ENCODE results near the gene CASP5. TPM values are rescaled to one million over a fixed set of nuclear protein-coding genes. Genes with fewer than 3 reads are reported as not detected.

CASP5 gene
- total RNA-seq, 2 experiments from 2014 or later, result not detected

DNA sequence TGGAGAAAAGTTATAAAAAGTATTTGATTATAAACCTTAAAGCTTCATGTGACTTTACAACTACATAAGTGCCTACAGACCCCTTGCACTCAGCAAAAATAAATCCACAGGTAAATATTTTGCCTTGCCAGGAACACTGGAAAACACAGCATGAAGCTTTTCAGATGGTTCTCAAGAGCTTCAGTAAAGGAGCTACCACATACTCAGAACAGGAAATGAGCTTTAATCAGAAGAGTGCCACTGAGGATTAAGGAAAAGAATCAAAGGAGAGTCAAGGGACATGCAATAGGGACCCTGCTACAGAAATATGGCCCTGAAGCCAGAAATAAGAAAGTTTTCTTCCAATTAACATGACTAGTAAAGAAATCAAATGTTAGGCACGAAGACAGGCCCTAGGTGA is 10.8 kb upstream of the CASP5 start:
- peaks cover 29% of the 10 kb centered on the region for H3K36me3 ChIP-seq (ENCODE audit: insufficient read depth, low read length)
- H3K4me3 ChIP-seq (ENCODE audit: low read length), result peak overlapping the region; percentile 66
- ChIA-PET POLR2A (interaction anchor here (0.6 to 1.5 kb wide), 4 partner anchors 10 to 328 kb away, joined by 3 to 9 read pairs (median 4); partner anchors contain the start of gene CASP5), CTCF (interaction anchor here (0.9 kb wide), 1 partner anchor 9 kb away, joined by 3 read pairs; no protein-coding TSS in a partner anchor)
- intact Hi-C loops (cut with DNase I, micrococcal nuclease), result loop anchor here in 1 of 2 experiments (10.0 kb wide), 1 partner anchor 69 kb away; the partner anchor contains the start of gene CASP4
- Mint-ChIP-seq H3K27ac (peak overlapping the region; percentile 88), H3K9me3 (no peaks in the 10 kb centered on the region), H3K36me3 (ENCODE audit: low read depth) (peaks cover 74% of the 10 kb centered on the region), H3K27me3 (no peaks in the 10 kb centered on the region), H3K4me3 (peak overlapping the region; percentile 94), H3K4me1 (ENCODE audit: low read depth) (peaks cover 59% of the 10 kb centered on the region)
- H3K9me3 ChIP-seq (ENCODE audit: control insufficient read depth in 1 of 2, insufficient read depth in 1 of 2, low read length in 2 of 2), result peaks cover 0 to 4% of the 10 kb centered on the region in 2 experiments
- peaks cover 19% of the 10 kb centered on the region for H3K4me1 ChIP-seq (ENCODE audit: insufficient read depth, low read length)
- TF ChIP-seq CTCF (IDR thresholded peaks at IDR 0.05), result no peak
- H3K27me3 ChIP-seq (ENCODE audit: control insufficient read depth in 1 of 2, insufficient read depth in 2 of 2, low read length in 2 of 2), result no peaks in the 10 kb centered on the region
- ATAC-seq (ENCODE audit: poor library complexity) (peak; percentile 35), DNase-seq (peak in 2 of 14 experiments; percentile 32)
- peak overlapping the region in 1 of 2 donors; percentile 76 for H3K27ac ChIP-seq (ENCODE audit: low read depth in 1 of 2, low read length in 2 of 2)

DNA sequence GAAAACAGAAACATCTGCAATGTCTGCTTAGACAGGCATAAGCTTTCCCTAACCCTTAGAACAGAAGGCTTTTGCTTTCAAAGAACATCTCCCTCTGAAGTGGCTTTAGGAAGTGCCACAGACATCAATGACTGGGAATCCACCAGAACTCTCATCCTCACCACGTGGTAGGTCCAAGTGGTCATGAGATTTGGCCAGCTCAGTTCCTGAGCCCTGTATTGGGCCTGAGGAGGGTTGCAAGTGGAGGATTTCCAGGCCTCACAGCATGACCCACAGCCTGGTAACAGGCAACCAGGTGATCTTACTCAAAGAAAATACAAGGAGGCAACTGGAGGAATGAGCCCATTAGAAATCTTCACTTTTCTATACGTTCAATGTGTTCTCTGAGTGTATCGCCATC is 10.4 kb upstream of the CASP5 start:
- peaks cover 74% of the 10 kb centered on the region for H3K36me3 Mint-ChIP-seq (ENCODE audit: low read depth)
- POLR2A ChIA-PET, result interaction anchor here (0.8 to 1.5 kb wide), 3 partner anchors 10 to 328 kb away, joined by 3 to 9 read pairs (median 4); partner anchors contain the start of gene CASP5
- no peak for TF ChIP-seq CTCF (IDR thresholded peaks at IDR 0.05)
- H3K27me3 Mint-ChIP-seq, result no peaks in the 10 kb centered on the region
- H3K27ac ChIP-seq (ENCODE audit: low read depth in 1 of 2, low read length in 2 of 2), result no peak overlapping the region
- peaks cover 0 to 4% of the 10 kb centered on the region in 2 experiments for H3K9me3 ChIP-seq (ENCODE audit: control insufficient read depth in 1 of 2, insufficient read depth in 1 of 2, low read length in 2 of 2)
- no peaks in the 10 kb centered on the region for H3K9me3 Mint-ChIP-seq
- H3K27me3 ChIP-seq (ENCODE audit: control insufficient read depth in 1 of 2, insufficient read depth in 2 of 2, low read length in 2 of 2), result no peaks in the 10 kb centered on the region
- DNase-seq (peak in 2 of 14 experiments; percentile 63 to 69), ATAC-seq (ENCODE audit: poor library complexity) (peak; percentile 28)
- peaks cover 63% of the 10 kb centered on the region for H3K4me1 Mint-ChIP-seq (ENCODE audit: low read depth)
- peaks cover 33% of the 10 kb centered on the region for H3K36me3 ChIP-seq (ENCODE audit: insufficient read depth, low read length)
- peaks cover 19% of the 10 kb centered on the region for H3K4me1 ChIP-seq (ENCODE audit: insufficient read depth, low read length)
- intact Hi-C loops (cut with DNase I, micrococcal nuclease), result loop anchor here in 1 of 2 experiments (10.0 kb wide), 1 partner anchor 69 kb away; the partner anchor contains the start of gene CASP4
- peak overlapping the region; percentile 66 for H3K4me3 ChIP-seq (ENCODE audit: low read length)
- H3K27ac Mint-ChIP-seq, result peak overlapping the region; percentile 88
- peak overlapping the region; percentile 94 for H3K4me3 Mint-ChIP-seq
- CTCF ChIA-PET, result interaction anchor here (0.9 kb wide), 1 partner anchor 10 kb away, joined by 3 read pairs; no protein-coding TSS in a partner anchor

DNA sequence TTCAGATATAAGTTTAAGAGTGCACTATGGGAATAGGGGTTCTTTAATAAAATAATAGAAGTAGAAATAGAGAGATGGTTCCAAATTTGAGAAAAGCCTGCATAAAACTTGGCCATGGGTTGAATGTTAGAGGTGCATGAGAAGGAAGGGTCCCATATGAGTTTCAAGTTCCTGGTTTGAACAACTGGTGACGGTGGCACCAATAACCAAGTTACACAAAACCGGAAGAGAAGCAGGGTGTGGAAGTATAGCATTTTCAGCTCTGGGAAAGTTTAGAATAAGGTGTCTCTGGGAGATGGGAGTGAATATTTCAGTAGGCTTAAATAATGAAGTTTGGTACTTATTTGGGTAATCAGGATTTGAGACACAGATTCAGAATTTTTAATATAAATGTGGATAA is 9.5 kb upstream of the CASP5 start:
- no peaks in the 10 kb centered on the region for H3K27me3 Mint-ChIP-seq
- Histone ChIP-seq H3K9me3 (ENCODE audit: control insufficient read depth in 1 of 2, insufficient read depth in 1 of 2, low read length in 2 of 2) (no peaks in the 10 kb centered on the region), H3K4me3 (ENCODE audit: low read length) (peak overlapping the region; percentile 66), H3K36me3 (ENCODE audit: insufficient read depth, low read length) (peaks cover 42% of the 10 kb centered on the region), H3K27ac (ENCODE audit: low read depth in 1 of 2, low read length in 2 of 2) (no peak overlapping the region), H3K4me1 (ENCODE audit: insufficient read depth, low read length) (peaks cover 19% of the 10 kb centered on the region), H3K27me3 (ENCODE audit: control insufficient read depth in 1 of 2, insufficient read depth in 2 of 2, low read length in 2 of 2) (no peaks in the 10 kb centered on the region)
- H3K4me3 Mint-ChIP-seq, result peak overlapping the region; percentile 94
- ChIA-PET POLR2A (interaction anchor here (1.5 kb wide), 1 partner anchor 11 kb away, joined by 9 read pairs; no protein-coding TSS in a partner anchor), CTCF (no interaction called here)
- no peaks in the 10 kb centered on the region for H3K9me3 Mint-ChIP-seq
- TF ChIP-seq CTCF (IDR thresholded peaks at IDR 0.05), result no peak
- H3K36me3 Mint-ChIP-seq (ENCODE audit: low read depth), result peaks cover 72% of the 10 kb centered on the region
- peaks cover 69% of the 10 kb centered on the region for H3K4me1 Mint-ChIP-seq (ENCODE audit: low read depth)
- ATAC-seq (ENCODE audit: poor library complexity) (no peak), DNase-seq (peak in 3 of 14 experiments; percentile 26 to 53 (median 49))
- intact Hi-C loops (cut with DNase I, micrococcal nuclease), result loop anchor here in 1 of 2 experiments (10.0 kb wide), 1 partner anchor 68 kb away; the partner anchor contains the start of gene CASP4
- H3K27ac Mint-ChIP-seq, result peak overlapping the region; percentile 88

All from CD4-positive, alpha-beta T cell (primary cell).